ENCODE results near the gene IDS.
"Not testable (repeated sequence)": the region's sequence is repeated elsewhere in the genome, so short reads cannot be mapped to it uniquely, and the experiment has no call there.

GRCh38 chrX:149533999-149534398, 28.9 kb upstream of the IDS start:
- TF ChIP-seq TOX (CRISPR knock-in tag; IDR thresholded peaks at IDR 0.05; ENCODE audit: borderline replicate concordance); ESRRG (CRISPR knock-in tag; IDR thresholded peaks at IDR 0.05); ISL1 (CRISPR knock-in tag; IDR thresholded peaks at IDR 0.05); GLIS3 (CRISPR knock-in tag; IDR thresholded peaks at IDR 0.05); PATZ1 (CRISPR knock-in tag; IDR thresholded peaks at IDR 0.05; ENCODE audit: borderline replicate concordance); BACH2 (CRISPR knock-in tag; IDR thresholded peaks at IDR 0.05; ENCODE audit: borderline replicate concordance); ZFP3 (CRISPR knock-in tag; IDR thresholded peaks at IDR 0.05); ARNTL (CRISPR knock-in tag; IDR thresholded peaks at IDR 0.05; ENCODE audit: borderline replicate concordance, low read depth); SNAI2 (CRISPR knock-in tag; IDR thresholded peaks at IDR 0.05): not testable (repeated sequence)
- TF ChIP-seq, protein P1, sequence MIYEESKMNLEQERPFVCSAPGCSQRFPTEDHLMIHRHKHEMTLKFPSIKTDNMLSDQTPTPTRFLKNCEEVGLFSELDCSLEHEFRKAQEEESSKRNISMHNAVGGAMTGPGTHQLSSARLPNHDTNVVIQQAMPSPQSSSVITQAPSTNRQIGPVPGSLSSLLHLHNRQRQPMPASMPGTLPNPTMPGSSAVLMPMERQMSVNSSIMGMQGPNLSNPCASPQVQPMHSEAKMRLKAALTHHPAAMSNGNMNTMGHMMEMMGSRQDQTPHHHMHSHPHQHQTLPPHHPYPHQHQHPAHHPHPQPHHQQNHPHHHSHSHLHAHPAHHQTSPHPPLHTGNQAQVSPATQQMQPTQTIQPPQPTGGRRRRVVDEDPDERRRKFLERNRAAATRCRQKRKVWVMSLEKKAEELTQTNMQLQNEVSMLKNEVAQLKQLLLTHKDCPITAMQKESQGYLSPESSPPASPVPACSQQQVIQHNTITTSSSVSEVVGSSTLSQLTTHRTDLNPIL (CRISPR knock-in tag; IDR thresholded peaks at IDR 0.05; ENCODE audit: low read depth), result not testable (repeated sequence)
